HepG2 (cell line): ENCODE measurements around the gene CPLANE2. TPM values are rescaled to one million over a fixed set of nuclear protein-coding genes. Genes with fewer than 3 reads are reported as not detected.
A peak's percentile ranks its signal among the peaks of the same experiment; 100 is the strongest.

Source experiments
- CCAR2 ChIP-seq: fragments of 200-400 bp; formaldehyde crosslinking; optimal IDR thresholded peaks from 2 replicates; pipeline ENCODE3; 2018; ENCODE audit warnings: low read depth, mild to moderate bottlenecking, low read length, moderate library complexity
- ETV5 ChIP-seq: IDR thresholded peaks from 2 replicates; pipeline ENCODE4 v1.6.1; 2018; ENCODE audit warnings: missing biosample characterization, missing genetic modification reagents, inconsistent platforms, borderline replicate concordance
- EZH2 ChIP-seq: conservative IDR thresholded peaks from 2 replicates; pipeline ENCODE4 v1.6.1; 2012; ENCODE audit warnings: mild to moderate bottlenecking, low read depth, low read length, moderate library complexity
- FOSL1 ChIP-seq: sonication (generic); formaldehyde crosslinking; IDR thresholded peaks from 2 replicates; pipeline ENCODE4 v1.9.0; 2021; ENCODE audit warnings: missing genetic modification reagents, borderline replicate concordance
- HMGXB3 ChIP-seq: sonication (generic); formaldehyde crosslinking; IDR thresholded peaks from 2 replicates; pipeline ENCODE4 v1.4.0; 2020; ENCODE audit warnings: missing genetic modification reagents, borderline replicate concordance
- HNF4A ChIP-seq: sonication (generic); formaldehyde crosslinking; IDR thresholded peaks from 2 replicates; pipeline ENCODE4 v1.4.0; 2020; ENCODE audit warnings: missing genetic modification reagents
- HNRNPUL1 ChIP-seq: fragments of 200-400 bp; formaldehyde crosslinking; IDR thresholded peaks from 2 replicates; pipeline ENCODE4 v1.6.1; 2017; ENCODE audit warnings: low read depth, mild to moderate bottlenecking, low read length, moderate library complexity
- IRF2 ChIP-seq: IDR thresholded peaks from 2 replicates; pipeline ENCODE4 v1.6.1; 2018; ENCODE audit warnings: missing genetic modification reagents, missing compliant biosample characterization
- KAT8 ChIP-seq: IDR thresholded peaks from 2 replicates; pipeline ENCODE4 v1.6.1; 2016; ENCODE audit warnings: missing genetic modification reagents, missing compliant biosample characterization
- KLF16 ChIP-seq, 2 experiments: sonication (generic) in 1 of 2; formaldehyde crosslinking in 1 of 2; IDR thresholded peaks; 2 replicates each; pipeline versions ENCODE4 v1.6.1 to v1.8.0; 2016 to 2023; ENCODE audit warnings: missing genetic modification reagents in 2 of 2, missing compliant biosample characterization in 1 of 2
- MIER2 ChIP-seq: IDR thresholded peaks from 2 replicates; pipeline ENCODE4 v1.6.1; 2016; ENCODE audit warnings: missing biosample characterization, missing genetic modification reagents
- MLLT10 ChIP-seq: sonication (generic); formaldehyde crosslinking; IDR thresholded peaks from 2 replicates; pipeline ENCODE4 v1.4.0; 2020; ENCODE audit warnings: missing genetic modification reagents
- MTA1 ChIP-seq: sonication (generic); formaldehyde crosslinking; IDR thresholded peaks from 2 replicates; pipeline ENCODE4 v1.4.0; 2020; ENCODE audit warnings: missing genetic modification reagents, mild to moderate bottlenecking, borderline replicate concordance
- NFIB ChIP-seq: sonication (generic); formaldehyde crosslinking; IDR thresholded peaks from 2 replicates; pipeline ENCODE4 v1.9.0; 2021; ENCODE audit warnings: missing genetic modification reagents, mild to moderate bottlenecking, borderline replicate concordance
- NR2F6 ChIP-seq, 2 experiments: IDR thresholded peaks; 2 replicates each; pipeline ENCODE4 v1.6.1; 2016; ENCODE audit warnings: antibody characterized with exemption in 1 of 2, mild to moderate bottlenecking in 1 of 2
- PHF21A ChIP-seq: sonication (generic); formaldehyde crosslinking; IDR thresholded peaks from 2 replicates; pipeline ENCODE4 v1.5.0; 2020; ENCODE audit warnings: mild to moderate bottlenecking, missing genetic modification reagents
- POLR2AphosphoS5 ChIP-seq: IDR thresholded peaks from 2 replicates; pipeline ENCODE4 v1.6.1; 2012; ENCODE audit warnings: low read depth, low read length
- RFX5 ChIP-seq: IDR thresholded peaks from 2 replicates; pipeline ENCODE4 v1.6.1; 2011; ENCODE audit warnings: low read depth, low read length, improper control_type of control experiment
- SIN3B ChIP-seq: fragments of 150-350 bp; IDR thresholded peaks from 2 replicates; pipeline ENCODE4 v1.6.1; 2014; ENCODE audit warnings: low read length
- TAF1 ChIP-seq: sonication (generic); formaldehyde crosslinking; IDR thresholded peaks from 2 replicates; pipeline ENCODE4 v1.4.0; 2020; ENCODE audit warnings: missing genetic modification reagents
- TEAD3 ChIP-seq: optimal IDR thresholded peaks from 2 replicates; pipeline ENCODE3; 2016; ENCODE audit warnings: borderline replicate concordance
- ZEB1 ChIP-seq: IDR thresholded peaks from 2 replicates; pipeline ENCODE4 v1.6.1; 2012; ENCODE audit warnings: mild to moderate bottlenecking, low read depth, inconsistent platforms; ENCODE audit not compliant: insufficient replicate concordance
- ZFP36L2 ChIP-seq: sonication (generic); formaldehyde crosslinking; IDR thresholded peaks from 2 replicates; pipeline ENCODE4 v1.4.0; 2020; ENCODE audit warnings: missing genetic modification reagents
- ZFP62 ChIP-seq: sonication (generic); formaldehyde crosslinking; IDR thresholded peaks from 2 replicates; pipeline ENCODE4 v1.4.0; 2020; ENCODE audit warnings: missing genetic modification reagents
- ZFP82 ChIP-seq: sonication (generic); formaldehyde crosslinking; IDR thresholded peaks from 2 replicates; pipeline ENCODE4 v1.5.1; 2020; ENCODE audit warnings: mild to moderate bottlenecking, missing genetic modification reagents, borderline replicate concordance
- ZFX ChIP-seq: sonication (generic); formaldehyde crosslinking; IDR thresholded peaks from 2 replicates; pipeline ENCODE4 v1.4.0; 2020; ENCODE audit warnings: mild to moderate bottlenecking, low read depth, missing genetic modification reagents, moderate library complexity
- ZNF225 ChIP-seq: sonication (generic); formaldehyde crosslinking; IDR thresholded peaks from 2 replicates; pipeline ENCODE4 v1.4.0; 2020; ENCODE audit warnings: mild to moderate bottlenecking, missing genetic modification reagents
- ZNF260 ChIP-seq: sonication (generic); formaldehyde crosslinking; IDR thresholded peaks from 2 replicates; pipeline ENCODE4 v1.4.0; 2020; ENCODE audit warnings: missing genetic modification reagents, low read depth, mild to moderate bottlenecking, borderline replicate concordance
- ZNF572 ChIP-seq: sonication (generic); formaldehyde crosslinking; IDR thresholded peaks from 2 replicates; pipeline ENCODE4 v1.5.1; 2020; ENCODE audit warnings: mild to moderate bottlenecking, missing genetic modification reagents
- ZNF766 ChIP-seq: sonication (generic); formaldehyde crosslinking; IDR thresholded peaks from 2 replicates; pipeline ENCODE4 v1.5.0; 2020; ENCODE audit warnings: missing genetic modification reagents, borderline replicate concordance
- polyA plus RNA-seq, 8 experiments: library from polyadenylated mRNA; depleted of rRNA in 3 of 8; stranded (reverse) in 7 of 8; unstranded in 1 of 8; fragments of >200 nt; fragmentation: Illumina TruSeq in 4 of 8; extraction: Trizol in 4 of 8; gene quantifications; 2 replicates each; pipeline versions ENCODE4 v1.2.1 to v1.2.3, GENCODE V29; 2011 to 2016; ENCODE audit warnings: low read depth in 4 of 8, missing spikeins in 1 of 8, mixed read lengths in 1 of 8; ENCODE audit not compliant: insufficient read depth in 1 of 8
- total RNA-seq, 5 experiments: library from RNA; depleted of rRNA; stranded (reverse); fragments of >200 nt; fragmentation: Illumina TruSeq; extraction: Trizol; gene quantifications; 2 replicates each; pipeline ENCODE4 v1.2.3, GENCODE V29; 2016; ENCODE audit warnings: low read depth in 1 of 5

CPLANE2 gene
- total and polyA plus RNA-seq, 2 of the 13 experiments (the other 11 are each of a cell fraction or from before 2014, with no cell fraction given): 0.29 to 1.6 TPM

GRCh38 chr1:16236511-16237342 lies at the start of gene CPLANE2 (continued):
- no peak for TF ChIP-seq MIER2
- TF ChIP-seq KAT8 (CRISPR knock-in tag): peak; percentile 60
- TF ChIP-seq HMGXB3 (CRISPR knock-in tag): no peak
- no peak for TF ChIP-seq SIN3B
- TF ChIP-seq KLF16 (CRISPR knock-in tag; IDR thresholded peaks at IDR 0.05): no peak; a peak in 1 of 4 replicates
- TF ChIP-seq ZNF766: no peak
- TF ChIP-seq ZFX (CRISPR knock-in tag): peak; percentile 73
- TF ChIP-seq ZNF225 (CRISPR knock-in tag): no peak
- no peak for TF ChIP-seq MLLT10 (CRISPR knock-in tag)
- TF ChIP-seq ZFP36L2 (CRISPR knock-in tag): no peak
- no peak for TF ChIP-seq MTA1 (CRISPR knock-in tag)
- no peak for TF ChIP-seq ZFP62 (CRISPR knock-in tag)
- TF ChIP-seq ZFP82: no peak
- no peak for TF ChIP-seq FOSL1 (CRISPR knock-in tag)
- no peak for TF ChIP-seq ZNF260
- no peak for TF ChIP-seq ZEB1
- no peak for TF ChIP-seq EZH2
- TF ChIP-seq PHF21A (CRISPR knock-in tag): no peak
- peak; percentile 78 for TF ChIP-seq ETV5 (CRISPR knock-in tag)
- TF ChIP-seq ZNF572 (CRISPR knock-in tag): no peak
- no peak for TF ChIP-seq TEAD3 (CRISPR knock-in tag)
- TF ChIP-seq HNRNPUL1: no peak
- TF ChIP-seq NR2F6 (IDR thresholded peaks at IDR 0.05): no peak
- no peak for TF ChIP-seq NR2F6 (CRISPR knock-in tag; IDR thresholded peaks at IDR 0.05)
- TF ChIP-seq IRF2 (CRISPR knock-in tag): no peak; the same call in 1 of the 2 replicates
- peak; percentile 37; the same call in 1 of the 2 replicates for TF ChIP-seq POLR2AphosphoS5
- TF ChIP-seq RFX5: peak; percentile 98
- no peak for TF ChIP-seq NFIB (CRISPR knock-in tag)
- no peak for TF ChIP-seq CCAR2
- TF ChIP-seq TAF1: peak; percentile 28; the same call in 1 of the 2 replicates
- TF ChIP-seq HNF4A (CRISPR knock-in tag): no peak
